ACC112 (cell line): Measurements from ENCODE around the gene LCN10.

Source experiments
- H2AFZ ChIP-seq: fragments of 200-600 bp; sonication (generic); one replicate; pipeline ENCODE4 v1.6.0; 2017; ENCODE audit warnings: antibody characterized with exemption, low read length; ENCODE audit not compliant: unreplicated experiment
- H3K27ac ChIP-seq: fragments of 200-600 bp; sonication (generic); 2 replicates; pipeline ENCODE4 v1.5.1; 2014; ENCODE audit warnings: low read depth, mild to moderate bottlenecking, antibody characterized with exemption, low read length, moderate library complexity
- H3K27me3 ChIP-seq: fragments of 200-600 bp; sonication (generic); 2 replicates; pipeline ENCODE4 v1.6.1; 2014; ENCODE audit warnings: mild to moderate bottlenecking, antibody characterized with exemption, low read length, moderate library complexity, mixed read lengths; ENCODE audit not compliant: insufficient read depth
- H3K36me3 ChIP-seq: fragments of 200-600 bp; sonication (generic); 2 replicates; pipeline ENCODE4 v1.6.1; 2016; ENCODE audit warnings: mild to moderate bottlenecking, antibody characterized with exemption, low read length, moderate library complexity, mixed read lengths; ENCODE audit not compliant: insufficient read depth
- H3K4me1 ChIP-seq: fragments of 200-600 bp; sonication (generic); one replicate; pipeline ENCODE4 v1.6.1; 2016; ENCODE audit warnings: low read length, mixed read lengths; ENCODE audit not compliant: insufficient read depth, unreplicated experiment, control insufficient read depth
- H3K4me3 ChIP-seq: fragments of 200-600 bp; sonication (generic); 2 replicates; pipeline ENCODE4 v1.5.1; 2014; ENCODE audit warnings: mild to moderate bottlenecking, low read depth, low read length
- H3K79me2 ChIP-seq: fragments of 200-600 bp; sonication (generic); one replicate; pipeline ENCODE4 v1.6.0; 2016; ENCODE audit warnings: low read length; ENCODE audit not compliant: control insufficient read depth, unreplicated experiment, insufficient read depth

LCN10 gene

GRCh38 chr9:136745389-136746154, 2.8 kb upstream of the LCN10 start:
- Histone ChIP-seq H3K4me1 (peaks cover 9% of the 10 kb centered on the region), H3K27me3 (peaks cover 21% of the 10 kb centered on the region), H2AFZ (no peak overlapping the region), H3K36me3 (no peaks in the 10 kb centered on the region), H3K79me2 (no peaks in the 10 kb centered on the region), H3K4me3 (no peak overlapping the region), H3K27ac (no peak overlapping the region)

- peaks cover 26% of the 10 kb centered on the region for H3K27me3 ChIP-seq
- H2AFZ ChIP-seq = no peak overlapping the region
- H3K36me3 ChIP-seq = no peaks in the 10 kb centered on the region
- peaks cover 9% of the 10 kb centered on the region for H3K4me1 ChIP-seq
- H3K79me2 ChIP-seq = no peaks in the 10 kb centered on the region
- no peak overlapping the region for H3K4me3 ChIP-seq
- no peak overlapping the region for H3K27ac ChIP-seq
Observed at GRCh38 chr9:136744773-136745172, 2.0 kb upstream of the LCN10 start.

GRCh38 chr9:136743639-136744211, 985 bp upstream of the LCN10 start:
- Histone ChIP-seq H3K4me3 (no peak overlapping the region), H3K4me1 (peaks cover 9% of the 10 kb centered on the region), H2AFZ (no peak overlapping the region), H3K27me3 (peaks cover 30% of the 10 kb centered on the region), H3K79me2 (no peaks in the 10 kb centered on the region), H3K27ac (no peak overlapping the region), H3K36me3 (no peaks in the 10 kb centered on the region)

- H2AFZ ChIP-seq = no peak overlapping the region
- no peak overlapping the region for H3K27ac ChIP-seq
- no peaks in the 10 kb centered on the region for H3K79me2 ChIP-seq
- H3K4me3 ChIP-seq = no peak overlapping the region
- H3K36me3 ChIP-seq = no peaks in the 10 kb centered on the region
- peaks cover 9% of the 10 kb centered on the region for H3K4me1 ChIP-seq
- peaks cover 30% of the 10 kb centered on the region for H3K27me3 ChIP-seq
Observed at GRCh38 chr9:136741883-136742571, 713 bp downstream of the LCN10 start.

- no peaks in the 10 kb centered on the region for H3K79me2 ChIP-seq
Observed at GRCh38 chr9:136740971-136741882, 1.5 kb downstream of the LCN10 start.

GRCh38 chr9:136740491-136740890, 2.2 kb downstream of the LCN10 start:
- H3K36me3 ChIP-seq = no peaks in the 10 kb centered on the region
- no peak overlapping the region for H3K4me3 ChIP-seq
- no peak overlapping the region for H3K27ac ChIP-seq
- H3K27me3 ChIP-seq = peaks cover 30% of the 10 kb centered on the region
- no peaks in the 10 kb centered on the region for H3K79me2 ChIP-seq
- H2AFZ ChIP-seq = no peak overlapping the region
- H3K4me1 ChIP-seq = peaks cover 9% of the 10 kb centered on the region

More at GRCh38 chr9:136740971-136741882, 1.5 kb downstream of the LCN10 start:
- Histone ChIP-seq H3K36me3 (no peaks in the 10 kb centered on the region), H2AFZ (no peak overlapping the region), H3K27ac (no peak overlapping the region), H3K4me1 (peaks cover 9% of the 10 kb centered on the region), H3K4me3 (no peak overlapping the region), H3K27me3 (peaks cover 30% of the 10 kb centered on the region)

- Histone ChIP-seq H3K27ac (no peak overlapping the region), H3K36me3 (no peaks in the 10 kb centered on the region), H3K79me2 (no peaks in the 10 kb centered on the region), H3K4me3 (no peak overlapping the region), H3K4me1 (peaks cover 9% of the 10 kb centered on the region), H3K27me3 (peaks cover 30% of the 10 kb centered on the region), H2AFZ (no peak overlapping the region)
Observed at GRCh38 chr9:136740069-136740468, 2.7 kb downstream of the LCN10 start.

- Histone ChIP-seq H3K36me3 (no peaks in the 10 kb centered on the region), H3K4me3 (no peak overlapping the region), H3K27me3 (peaks cover 30% of the 10 kb centered on the region), H3K79me2 (no peaks in the 10 kb centered on the region), H2AFZ (no peak overlapping the region), H3K27ac (no peak overlapping the region), H3K4me1 (peaks cover 9% of the 10 kb centered on the region)
Observed at GRCh38 chr9:136739509-136739908, 3.2 kb downstream of the LCN10 start.

- Histone ChIP-seq H3K4me1 (peaks cover 9% of the 10 kb centered on the region), H3K27me3 (peaks cover 30% of the 10 kb centered on the region), H2AFZ (no peak overlapping the region), H3K79me2 (no peaks in the 10 kb centered on the region), H3K27ac (no peak overlapping the region), H3K36me3 (no peaks in the 10 kb centered on the region), H3K4me3 (no peak overlapping the region)
Observed at GRCh38 chr9:136738960-136739359, 3.8 kb downstream of the LCN10 start.

- Histone ChIP-seq H3K79me2 (no peaks in the 10 kb centered on the region), H3K4me3 (no peak overlapping the region), H3K27ac (no peak overlapping the region), H3K4me1 (no peaks in the 10 kb centered on the region), H3K36me3 (no peaks in the 10 kb centered on the region), H2AFZ (no peak overlapping the region), H3K27me3 (peaks cover 8% of the 10 kb centered on the region; the same call in 1 of the 2 replicates)
Observed at GRCh38 chr9:136735812-136736480, 6.8 kb downstream of the LCN10 start.
